Gastrocnemius medialis (tissue), 4 donors: ENCODE results near the gene CNGA2.

Experiments used
- CTCF ChIP-seq, 5 experiments: fragments of 450-650 bp in 3 of 5; fragments of 200-600 bp in 2 of 5; sonication (generic) in 2 of 5; IDR thresholded peaks in 4 of 5; conservative IDR thresholded peaks in 1 of 5; 1 replicate in 4 of 5; 2 replicates in 1 of 5; pipeline ENCODE4 v1.5.1; 2016 to 2019; ENCODE audit warnings: antibody characterized with exemption in 5 of 5, mild to moderate bottlenecking in 3 of 5, moderate library complexity in 3 of 5
- POLR2A ChIP-seq, 2 donors: fragments of 450-650 bp; IDR thresholded peaks; one replicate each; pipeline ENCODE4 v1.6.1; 2017; ENCODE audit warnings: antibody characterized with exemption in 2 of 2, mild to moderate bottlenecking in 2 of 2, moderate library complexity in 2 of 2

GRCh38 chrX:151701071-151701470 lies 33.5 kb upstream of the CNGA2 start:
- TF ChIP-seq CTCF (IDR thresholded peaks at IDR 0.05 in 4 of 5, conservative IDR thresholded peaks at IDR 0.05 in 1 of 5) (no peak), POLR2A (IDR thresholded peaks at IDR 0.05) (no peak)
